GM19372 (cell line): Measurements from ENCODE around the gene LCN15.

Source experiments
- ATAC-seq: cut with Tn5 transposase; IDR thresholded peaks from one replicate; pipeline ENCODE4 v1.9.1; 2021; ENCODE audit warnings: mild to moderate bottlenecking, low read depth, moderate library complexity; ENCODE audit not compliant: unreplicated experiment

Gene LCN15

GRCh38 chr9:136725612-136726011 is 38.7 kb downstream of the LCN15 start:
- no peak for ATAC-seq

GRCh38 chr9:136724772-136725171 is 39.5 kb downstream of the LCN15 start:
- no peak for ATAC-seq

GRCh38 chr9:136723989-136724388 is 40.3 kb downstream of the LCN15 start:
- no peak for ATAC-seq

GRCh38 chr9:136723362-136723976 is 40.8 kb downstream of the LCN15 start:
- no peak for ATAC-seq

- ATAC-seq = no peak
Observed at GRCh38 chr9:136722969-136723356, 41.4 kb downstream of the LCN15 start.

GRCh38 chr9:136722093-136722968 is 42.0 kb downstream of the LCN15 start:
- ATAC-seq = no peak

GRCh38 chr9:136721339-136722092 is 42.8 kb downstream of the LCN15 start:
- ATAC-seq = no peak

- no peak for ATAC-seq
Observed at GRCh38 chr9:136720898-136721338, 43.4 kb downstream of the LCN15 start.

GRCh38 chr9:136720251-136720897 is 43.9 kb downstream of the LCN15 start:
- ATAC-seq = no peak

- ATAC-seq = no peak
Observed at GRCh38 chr9:136719195-136719880, 45.0 kb downstream of the LCN15 start.

GRCh38 chr9:136718345-136719194 is 45.7 kb downstream of the LCN15 start:
- no peak for ATAC-seq

GRCh38 chr9:136717399-136717798 is 46.9 kb downstream of the LCN15 start:
- ATAC-seq = no peak

GRCh38 chr9:136714893-136715274 is 49.4 kb downstream of the LCN15 start:
- ATAC-seq = no peak

GRCh38 chr9:136714096-136714892 is 50.0 kb downstream of the LCN15 start:
- ATAC-seq = no peak

- ATAC-seq = no peak
Observed at GRCh38 chr9:136713550-136713949, 50.8 kb downstream of the LCN15 start.

- ATAC-seq = no peak
Observed at GRCh38 chr9:136712690-136713544, 51.4 kb downstream of the LCN15 start.
